HEK293T (cell line): Measurements from ENCODE around the gene ZDHHC7.

ENCODE experiments used
- CTBP1 ChIP-seq: fragments of 450-650 bp; IDR thresholded peaks from 2 replicates; pipeline ENCODE4 v1.6.1; 2016; ENCODE audit warnings: borderline replicate concordance
- ELF4 ChIP-seq: fragments of 450-650 bp; IDR thresholded peaks from 2 replicates; pipeline ENCODE4 v1.6.1; 2017; ENCODE audit warnings: antibody characterized with exemption
- FOXK2 ChIP-seq: fragments of 450-650 bp; IDR thresholded peaks from 2 replicates; pipeline ENCODE4 v1.6.1; 2016; ENCODE audit warnings: mild to moderate bottlenecking
- FOXM1 ChIP-seq: fragments of 450-650 bp; IDR thresholded peaks from 2 replicates; pipeline ENCODE4 v1.6.1; 2017; ENCODE audit warnings: mild to moderate bottlenecking, borderline replicate concordance
- L3MBTL2 ChIP-seq: fragments of 450-650 bp; conservative IDR thresholded peaks from 2 replicates; pipeline ENCODE4 v1.6.1; 2016; ENCODE audit warnings: mild to moderate bottlenecking
- NFRKB ChIP-seq: fragments of 450-650 bp; IDR thresholded peaks from 2 replicates; pipeline ENCODE4 v1.6.1; 2016; ENCODE audit warnings: mild to moderate bottlenecking, moderate library complexity
- SP1 ChIP-seq: fragments of 450-650 bp; IDR thresholded peaks from 2 replicates; pipeline ENCODE4 v1.6.1; 2017
- TARDBP ChIP-seq: fragments of 450-650 bp; IDR thresholded peaks from 2 replicates; pipeline ENCODE4 v1.6.1; 2016
- ZNF384 ChIP-seq: fragments of 450-650 bp; IDR thresholded peaks from 2 replicates; pipeline ENCODE4 v1.6.1; 2016
- TF ChIP-seq, protein P1 (sequence below): fragments of 450-650 bp; IDR thresholded peaks from 2 replicates; pipeline ENCODE4 v1.6.1; 2016

DNA sequence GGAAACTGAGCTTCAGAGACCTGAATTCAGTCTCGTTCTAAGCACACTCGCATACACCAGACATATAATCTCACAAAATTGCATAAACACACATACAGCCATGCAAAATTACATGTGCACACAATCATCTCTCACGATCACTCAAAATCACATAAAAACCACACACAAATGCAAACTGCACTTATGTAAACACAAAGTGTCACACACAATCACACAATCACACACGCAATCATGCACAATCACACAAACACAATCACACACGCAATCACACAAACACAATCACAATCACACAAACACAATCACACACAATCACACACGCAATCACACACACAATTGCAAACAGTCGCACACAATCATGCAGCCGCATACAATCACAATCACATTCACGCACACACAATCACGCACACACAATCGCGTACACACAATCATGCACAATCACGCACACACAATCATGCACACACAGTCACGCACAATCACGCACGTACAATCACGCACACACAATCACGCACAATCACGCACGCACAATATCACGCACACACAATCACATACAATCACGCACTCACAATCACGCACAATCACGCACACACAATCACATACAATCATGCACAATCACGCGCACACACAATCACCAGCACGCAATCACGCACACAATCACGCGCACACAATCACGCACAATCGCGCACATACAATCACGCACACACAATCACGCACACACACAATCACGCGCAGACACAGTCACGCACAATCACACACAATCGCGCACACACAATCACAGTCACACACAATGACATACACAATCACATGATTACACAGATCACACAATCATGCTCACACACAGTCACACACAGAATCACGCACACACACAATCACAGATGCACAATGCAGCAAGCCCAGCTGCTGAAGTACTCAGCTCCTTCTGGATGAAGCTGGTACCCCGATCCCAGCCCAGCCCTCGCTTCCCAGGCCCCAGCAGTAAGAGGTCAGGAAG lies 45.6 kb downstream of the ZDHHC7 start:
- TF ChIP-seq ELF4, result no peak
- TF ChIP-seq, protein P1, sequence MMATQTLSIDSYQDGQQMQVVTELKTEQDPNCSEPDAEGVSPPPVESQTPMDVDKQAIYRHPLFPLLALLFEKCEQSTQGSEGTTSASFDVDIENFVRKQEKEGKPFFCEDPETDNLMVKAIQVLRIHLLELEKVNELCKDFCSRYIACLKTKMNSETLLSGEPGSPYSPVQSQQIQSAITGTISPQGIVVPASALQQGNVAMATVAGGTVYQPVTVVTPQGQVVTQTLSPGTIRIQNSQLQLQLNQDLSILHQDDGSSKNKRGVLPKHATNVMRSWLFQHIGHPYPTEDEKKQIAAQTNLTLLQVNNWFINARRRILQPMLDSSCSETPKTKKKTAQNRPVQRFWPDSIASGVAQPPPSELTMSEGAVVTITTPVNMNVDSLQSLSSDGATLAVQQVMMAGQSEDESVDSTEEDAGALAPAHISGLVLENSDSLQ, result no peak
- no peak for TF ChIP-seq CTBP1
- TF ChIP-seq SP1, result no peak
- TF ChIP-seq TARDBP, result no peak
- TF ChIP-seq FOXM1, result no peak
- no peak for TF ChIP-seq L3MBTL2
- TF ChIP-seq NFRKB, result no peak
- TF ChIP-seq ZNF384, result no peak
- no peak for TF ChIP-seq FOXK2
